ENCODE data around the gene SMPDL3A.

DNA sequence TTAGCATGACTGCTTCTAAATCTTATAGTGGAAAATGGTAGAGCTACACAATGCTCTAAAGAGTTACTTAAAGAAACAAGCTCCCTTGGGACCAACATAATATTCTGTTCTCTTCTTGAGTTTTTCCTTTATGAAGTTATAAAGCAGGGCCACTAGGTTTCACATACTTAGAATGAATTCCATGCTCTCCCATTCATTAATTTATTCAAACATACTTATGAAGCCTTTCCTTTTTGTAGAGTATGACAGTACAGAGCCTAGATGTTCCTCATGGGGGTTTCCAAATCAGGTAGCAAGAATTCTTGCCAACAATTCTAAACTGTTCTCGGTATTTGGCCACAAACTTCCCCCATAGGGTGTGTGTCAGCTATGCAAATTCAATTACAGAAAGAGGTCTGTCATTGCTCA, 30.1 kb upstream of the SMPDL3A start:
- TF ChIP-seq, protein P1, sequence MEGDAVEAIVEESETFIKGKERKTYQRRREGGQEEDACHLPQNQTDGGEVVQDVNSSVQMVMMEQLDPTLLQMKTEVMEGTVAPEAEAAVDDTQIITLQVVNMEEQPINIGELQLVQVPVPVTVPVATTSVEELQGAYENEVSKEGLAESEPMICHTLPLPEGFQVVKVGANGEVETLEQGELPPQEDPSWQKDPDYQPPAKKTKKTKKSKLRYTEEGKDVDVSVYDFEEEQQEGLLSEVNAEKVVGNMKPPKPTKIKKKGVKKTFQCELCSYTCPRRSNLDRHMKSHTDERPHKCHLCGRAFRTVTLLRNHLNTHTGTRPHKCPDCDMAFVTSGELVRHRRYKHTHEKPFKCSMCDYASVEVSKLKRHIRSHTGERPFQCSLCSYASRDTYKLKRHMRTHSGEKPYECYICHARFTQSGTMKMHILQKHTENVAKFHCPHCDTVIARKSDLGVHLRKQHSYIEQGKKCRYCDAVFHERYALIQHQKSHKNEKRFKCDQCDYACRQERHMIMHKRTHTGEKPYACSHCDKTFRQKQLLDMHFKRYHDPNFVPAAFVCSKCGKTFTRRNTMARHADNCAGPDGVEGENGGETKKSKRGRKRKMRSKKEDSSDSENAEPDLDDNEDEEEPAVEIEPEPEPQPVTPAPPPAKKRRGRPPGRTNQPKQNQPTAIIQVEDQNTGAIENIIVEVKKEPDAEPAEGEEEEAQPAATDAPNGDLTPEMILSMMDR (IDR thresholded peaks at IDR 0.05; ENCODE audit: low read length), result no peak
- TF ChIP-seq EZH2phosphoT487 (IDR thresholded peaks at IDR 0.05; ENCODE audit: low read length), result no peak
- no peak for TF ChIP-seq EZH2 (optimal IDR thresholded peaks at IDR 0.05; ENCODE audit: low read depth, low read length)
